NB4 (cell line): ENCODE results near the gene HOXB1.

Source experiments
- CTCF ChIP-seq: IDR thresholded peaks from one replicate; pipeline ENCODE4 v1.5.1; 2012; ENCODE audit warnings: low read depth, low read length
- POLR2A ChIP-seq: IDR thresholded peaks from 2 replicates; pipeline ENCODE4 v1.6.1; 2011; ENCODE audit warnings: mild to moderate bottlenecking; ENCODE audit not compliant: insufficient read length; ENCODE audit errors: extremely low read depth

- no peak for TF ChIP-seq CTCF
- no peak for TF ChIP-seq POLR2A
Observed at GRCh38 chr17:48506246-48506645, 24.6 kb downstream of the HOXB1 start.
